Lower leg skin (tissue), 3 donors: ENCODE measurements around the gene SH2D5.

Source experiments
- POLR2A ChIP-seq, 2 donors: fragments of 450-650 bp; IDR thresholded peaks; one replicate each; pipeline ENCODE4 v1.6.1; 2016 to 2017; ENCODE audit warnings: antibody characterized with exemption in 2 of 2, mild to moderate bottlenecking in 1 of 2, moderate library complexity in 1 of 2
- TF ChIP-seq, protein P1 (sequence below), 3 donors: fragments of 450-650 bp; IDR thresholded peaks; one replicate each; pipeline ENCODE4 v1.5.1; 2016; ENCODE audit warnings: antibody characterized with exemption in 3 of 3, mild to moderate bottlenecking in 3 of 3, moderate library complexity in 2 of 3

DNA sequence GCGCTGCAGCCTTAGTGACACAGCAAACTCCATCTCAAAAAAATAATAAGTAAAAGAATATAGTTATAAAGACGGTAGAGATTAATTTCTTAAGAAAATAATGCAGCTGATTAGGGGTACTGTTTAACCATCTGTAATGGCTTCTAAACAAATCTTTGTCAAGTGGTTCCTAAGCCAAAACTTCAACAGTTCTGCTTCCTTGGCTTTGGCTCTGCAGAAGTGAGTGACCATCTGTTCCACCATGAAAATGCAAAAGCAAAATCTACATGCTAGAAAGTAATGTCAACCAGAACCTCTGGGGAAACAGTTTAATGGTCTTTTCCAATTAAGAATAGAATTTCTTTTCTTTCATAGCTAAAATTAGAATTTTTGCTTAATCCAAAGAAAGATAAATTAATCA lies 8.3 kb upstream of the SH2D5 start:
- TF ChIP-seq POLR2A (IDR thresholded peaks at IDR 0.05): no peak
- TF ChIP-seq, protein P1, sequence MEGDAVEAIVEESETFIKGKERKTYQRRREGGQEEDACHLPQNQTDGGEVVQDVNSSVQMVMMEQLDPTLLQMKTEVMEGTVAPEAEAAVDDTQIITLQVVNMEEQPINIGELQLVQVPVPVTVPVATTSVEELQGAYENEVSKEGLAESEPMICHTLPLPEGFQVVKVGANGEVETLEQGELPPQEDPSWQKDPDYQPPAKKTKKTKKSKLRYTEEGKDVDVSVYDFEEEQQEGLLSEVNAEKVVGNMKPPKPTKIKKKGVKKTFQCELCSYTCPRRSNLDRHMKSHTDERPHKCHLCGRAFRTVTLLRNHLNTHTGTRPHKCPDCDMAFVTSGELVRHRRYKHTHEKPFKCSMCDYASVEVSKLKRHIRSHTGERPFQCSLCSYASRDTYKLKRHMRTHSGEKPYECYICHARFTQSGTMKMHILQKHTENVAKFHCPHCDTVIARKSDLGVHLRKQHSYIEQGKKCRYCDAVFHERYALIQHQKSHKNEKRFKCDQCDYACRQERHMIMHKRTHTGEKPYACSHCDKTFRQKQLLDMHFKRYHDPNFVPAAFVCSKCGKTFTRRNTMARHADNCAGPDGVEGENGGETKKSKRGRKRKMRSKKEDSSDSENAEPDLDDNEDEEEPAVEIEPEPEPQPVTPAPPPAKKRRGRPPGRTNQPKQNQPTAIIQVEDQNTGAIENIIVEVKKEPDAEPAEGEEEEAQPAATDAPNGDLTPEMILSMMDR (IDR thresholded peaks at IDR 0.05): no peak
